Stimulated activated CD4-positive, alpha-beta T cell treated with anti-CD3 and anti-CD28 coated beads, Interleukin-12 subunit alpha, Interleukin-12 subunit beta, amount 100 ng/mL, for 24 hours (primary cell): ENCODE results near the gene TAF10.
A peak's percentile ranks its signal among the peaks of the same experiment; 100 is the strongest.

Experiments used
- DNase-seq, 2 experiments: peaks; one replicate each; pipeline ENCODE4 v3.0.0-alpha.2; 2020; ENCODE audit warnings: low read depth in 2 of 2

Gene TAF10

GRCh38 chr11:6612213-6613041, at the start of gene TAF10:
Gene TAF10, minus strand, starts transcription at chr11:6612216. Its CDS starts 27 bp downstream, at chr11:6612189.
- DNase-seq: peak; percentile 89 to 95

- no peak for DNase-seq
Observed at GRCh38 chr11:6660712-6661111, 48.7 kb upstream of the TAF10 start.

GRCh38 chr11:6658647-6659046, 46.6 kb upstream of the TAF10 start:
- no peak for DNase-seq

DNA sequence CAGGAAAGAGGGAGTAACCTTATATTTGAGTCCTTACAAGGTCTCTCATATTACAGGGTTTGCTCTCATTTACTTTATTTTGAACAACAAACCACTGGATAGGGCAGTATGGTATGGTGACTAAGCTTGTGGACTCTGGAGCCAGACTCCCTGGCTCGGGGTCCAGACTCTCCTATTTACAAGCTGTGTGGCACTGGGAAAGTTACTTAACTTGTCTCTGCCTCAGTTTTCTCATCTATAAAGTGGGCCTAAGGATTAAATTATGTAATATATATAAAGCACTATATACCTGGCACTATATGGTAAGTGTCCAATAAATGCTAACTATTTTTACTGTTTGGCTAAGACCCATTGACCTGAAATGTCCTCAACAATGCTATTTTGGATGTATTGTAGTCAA, 45.3 kb upstream of the TAF10 start:
- DNase-seq: no peak

DNA sequence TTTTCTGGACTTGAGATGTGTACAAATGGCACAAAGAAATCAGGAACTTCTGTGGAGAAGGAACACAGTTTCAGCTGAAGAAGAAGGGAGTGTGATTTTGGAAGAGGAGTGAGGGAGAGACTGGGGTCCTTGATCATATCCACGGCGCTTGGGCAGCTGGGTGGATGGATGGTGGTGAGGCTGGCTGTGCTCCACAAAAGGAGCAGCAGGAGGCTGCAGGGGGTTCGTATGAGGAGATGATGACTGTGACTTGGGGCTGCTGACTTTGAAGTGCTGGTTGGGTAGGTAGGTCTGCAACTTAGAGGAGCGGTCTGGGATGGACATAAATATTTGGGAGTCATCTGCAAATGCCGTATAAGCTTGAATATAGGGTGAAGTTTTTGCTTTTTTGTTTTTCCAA, 44.9 kb upstream of the TAF10 start:
- no peak for DNase-seq

GRCh38 chr11:6656584-6656915, 44.5 kb upstream of the TAF10 start:
- no peak for DNase-seq

DNA sequence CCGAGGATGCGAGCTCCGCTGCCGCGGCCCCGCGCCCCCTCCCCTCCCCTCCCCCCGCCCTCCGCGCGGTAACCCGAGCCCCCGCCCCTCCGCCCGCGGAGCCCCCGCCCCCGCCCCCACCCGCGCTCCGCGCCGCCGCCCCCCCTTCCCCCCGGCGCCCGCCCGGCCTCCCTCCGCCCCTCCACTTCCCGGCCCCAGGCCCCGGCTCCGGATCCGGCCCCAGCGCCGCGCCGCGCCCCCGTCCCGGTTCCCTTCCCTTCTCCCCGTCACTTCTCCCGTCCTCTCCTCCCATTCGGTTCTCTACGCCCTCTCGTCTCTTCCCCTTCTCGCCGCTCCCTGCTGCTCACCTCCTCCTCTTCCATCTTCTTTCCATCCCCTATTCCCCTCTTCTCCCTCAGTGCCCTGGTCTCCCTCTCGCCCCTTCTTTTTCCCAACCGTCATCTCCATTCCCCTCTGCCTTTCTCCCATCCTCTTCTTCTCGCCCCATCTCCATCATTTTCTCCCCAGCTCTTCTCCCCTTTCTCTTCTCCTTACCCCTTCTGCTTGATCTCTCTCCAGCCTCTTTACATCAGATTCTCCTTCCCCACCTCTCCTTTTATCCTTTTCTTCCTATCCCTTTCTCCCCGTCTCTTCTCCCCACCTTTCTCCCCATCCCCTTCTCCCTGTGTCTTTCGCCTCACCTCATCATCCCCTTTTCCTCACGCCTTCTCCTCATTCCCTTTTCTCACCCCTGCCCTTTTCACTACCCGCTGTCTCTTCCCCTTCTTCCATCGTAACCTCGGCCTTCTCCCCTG, 44.0 kb upstream of the TAF10 start, which contains the start of gene DCHS1:
Gene DCHS1 (minus strand): TSS at position 20 of the 794 bp plus-strand sequence. CDS start 14,196 bp downstream, outside the sequence.
- DNase-seq: no peak

GRCh38 chr11:6655020-6655789, 43.2 kb upstream of the TAF10 start:
- no peak for DNase-seq

DNA sequence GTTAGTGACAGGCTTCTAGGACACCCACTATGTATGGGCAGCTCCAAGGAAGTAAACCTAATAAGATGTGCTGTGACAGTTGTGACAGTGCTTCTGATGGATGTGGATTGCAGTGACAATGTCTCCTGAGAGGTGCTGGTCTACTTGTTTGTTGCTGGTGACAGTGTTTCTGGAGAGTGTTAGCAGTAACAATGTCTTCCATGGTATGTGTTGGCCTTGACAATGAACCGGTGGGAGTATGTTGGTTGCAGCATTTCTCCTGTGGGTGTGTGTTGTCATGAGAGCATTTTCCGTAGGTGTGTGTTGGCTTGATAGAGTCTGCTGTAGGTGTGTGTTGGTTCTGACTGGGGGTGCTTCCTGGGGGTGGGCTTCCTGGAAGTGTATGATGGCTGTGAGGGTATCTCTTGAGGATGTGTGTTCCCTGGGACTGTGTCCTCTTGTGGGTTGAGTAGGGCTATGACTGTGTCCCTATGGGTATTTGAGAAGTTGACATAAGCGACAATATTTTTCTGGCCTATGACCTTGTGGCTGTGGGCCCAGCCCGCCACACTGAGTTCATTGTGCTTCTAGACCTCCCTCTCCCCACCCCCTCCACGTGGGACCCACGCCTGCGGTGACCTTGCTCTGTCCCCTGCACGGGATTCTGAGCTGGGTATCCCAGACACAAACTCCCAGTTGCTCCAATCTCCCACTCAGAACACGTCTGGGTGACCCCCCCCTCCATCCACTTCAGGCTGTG, 42.4 kb upstream of the TAF10 start:
- no peak for DNase-seq

- no peak for DNase-seq
Observed at GRCh38 chr11:6653656-6654055, 41.6 kb upstream of the TAF10 start.

- DNase-seq: no peak
Observed at GRCh38 chr11:6653097-6653496, 41.1 kb upstream of the TAF10 start.

- no peak for DNase-seq
Observed at GRCh38 chr11:6652182-6652581, 40.2 kb upstream of the TAF10 start.

- no peak for DNase-seq
Observed at GRCh38 chr11:6650980-6651379, 39.0 kb upstream of the TAF10 start.

DNA sequence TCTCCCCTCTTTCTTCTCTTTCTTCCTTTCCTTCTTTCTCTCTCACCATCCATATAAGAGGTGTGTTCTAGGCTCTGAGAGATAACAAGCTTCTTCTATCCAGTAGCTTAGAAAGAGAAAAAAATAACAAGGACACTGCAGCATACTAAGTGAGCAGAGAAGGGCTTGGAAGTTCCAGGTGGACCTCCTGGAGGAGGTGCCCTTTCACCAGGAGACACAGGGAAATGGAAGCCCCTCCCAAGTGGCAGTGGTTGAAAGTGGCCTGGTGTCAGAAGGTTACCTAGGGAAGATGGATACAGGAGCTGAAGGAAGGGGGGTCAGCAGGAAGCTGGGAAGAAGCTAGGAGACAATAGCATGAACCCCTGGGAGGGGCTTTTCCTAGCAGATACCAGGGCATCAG, 38.1 kb upstream of the TAF10 start:
- DNase-seq: no peak

DNA sequence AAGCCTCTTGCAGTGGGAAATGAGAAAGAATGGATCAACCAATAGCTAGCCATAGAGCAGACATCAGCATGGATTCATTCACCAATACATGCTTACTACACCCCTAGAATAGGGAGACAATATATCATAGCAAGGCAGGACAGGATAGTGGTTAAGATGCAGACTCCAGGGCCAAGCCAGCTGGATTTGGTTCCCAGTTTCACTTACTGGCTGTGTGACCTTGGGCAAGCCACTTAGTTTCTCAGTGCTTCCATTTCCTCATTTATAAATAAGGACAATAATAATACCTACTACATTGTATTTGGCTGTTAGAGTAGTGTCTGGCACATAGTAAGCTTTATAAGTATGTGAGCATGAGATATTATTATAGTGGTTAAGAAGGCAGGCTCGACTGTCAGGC, 36.5 kb upstream of the TAF10 start:
- DNase-seq: no peak

DNA sequence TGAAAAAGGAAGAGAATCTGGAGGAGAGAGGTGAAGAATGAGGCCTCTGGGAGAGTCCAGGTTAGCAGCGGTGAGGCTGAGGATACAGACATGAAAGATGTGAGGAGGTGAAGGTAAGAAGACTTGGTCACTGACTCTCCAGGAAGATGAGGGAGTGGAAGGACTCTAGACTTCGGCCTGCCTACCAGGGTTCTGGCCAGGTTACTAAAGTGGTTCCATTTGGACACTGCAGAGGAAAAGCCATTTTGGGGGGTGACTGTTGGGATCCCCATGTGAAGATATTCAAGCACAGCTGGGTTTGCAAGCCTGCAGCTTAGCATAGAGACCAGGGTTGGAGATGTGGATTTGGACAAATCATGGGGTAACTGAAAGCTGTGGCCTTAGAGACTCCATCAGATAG, 35.8 kb upstream of the TAF10 start:
- no peak for DNase-seq

DNA sequence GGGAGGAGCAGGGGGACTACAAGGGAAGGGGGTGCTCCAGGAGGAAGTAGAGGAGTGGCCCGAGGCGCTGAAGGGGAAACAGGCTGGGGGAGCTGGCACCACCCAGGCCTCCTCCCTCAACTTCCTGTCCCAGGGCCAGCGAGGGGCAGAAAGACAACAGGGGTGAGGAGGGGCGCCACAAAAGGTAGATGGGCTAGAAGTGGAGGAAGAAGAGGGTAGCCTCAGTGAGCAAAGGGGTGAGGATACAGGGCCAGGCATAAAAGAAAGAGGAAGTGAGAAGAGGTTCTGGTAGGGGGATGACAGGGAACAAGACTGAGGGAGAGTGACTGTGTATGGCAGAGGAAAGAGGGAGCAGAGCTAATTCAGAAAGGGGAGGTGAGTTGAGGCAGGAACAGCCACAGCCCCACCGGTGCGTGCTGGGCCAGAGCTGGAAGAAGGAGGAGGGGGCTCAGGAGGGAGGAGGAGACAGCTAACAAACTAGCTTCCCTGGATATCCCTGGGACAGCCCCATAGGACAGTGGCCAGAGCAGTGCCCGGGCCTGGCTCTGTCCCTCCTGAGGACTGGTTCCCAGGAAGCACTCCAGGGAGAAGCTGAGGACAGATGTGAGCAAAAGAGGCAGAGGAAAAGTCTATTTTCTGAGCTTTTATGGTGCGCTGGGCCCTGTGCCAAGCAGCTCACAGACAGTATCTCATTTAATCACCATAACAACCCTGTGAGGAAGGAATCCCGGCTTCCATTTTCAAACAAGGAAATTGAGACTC, 35.1 kb upstream of the TAF10 start:
- DNase-seq: no peak

GRCh38 chr11:6646576-6646917, 34.5 kb upstream of the TAF10 start:
- no peak for DNase-seq

GRCh38 chr11:6646071-6646470, 34.1 kb upstream of the TAF10 start:
- DNase-seq: no peak

- no peak for DNase-seq
Observed at GRCh38 chr11:6642957-6643356, 30.9 kb upstream of the TAF10 start.
